Kidney (tissue), 14 donors: ENCODE measurements around the gene AMIGO2. TPM values are rescaled to one million over a fixed set of nuclear protein-coding genes. Genes with fewer than 3 reads are reported as not detected.

ENCODE experiments used
- DNase-seq, 5 donors: peaks; one replicate each; pipeline ENCODE4 v3.0.0-alpha.2; 2013 to 2020
- FAIRE-seq: peaks from 2 replicates; lab custom pipeline; 2012; peaks lifted over from hg19 to GRCh38; lab: Jason Lieb, UNC
- H3K27ac ChIP-seq, 2 donors: one replicate each; pipeline ENCODE4 v1.7.0; 2013; ENCODE audit warnings: low read depth in 2 of 2, low read length in 2 of 2, inconsistent platforms in 1 of 2
- H3K27me3 ChIP-seq: one replicate; pipeline ENCODE4 v1.7.1; 2013; ENCODE audit warnings: low read length, inconsistent platforms; ENCODE audit not compliant: control insufficient read depth, insufficient read depth
- H3K36me3 ChIP-seq, 3 donors: one replicate each; pipeline versions ENCODE4 v1.7.0 to v1.7.1; 2013; ENCODE audit warnings: low read length in 3 of 3, control low read depth in 1 of 3, inconsistent platforms in 1 of 3; ENCODE audit not compliant: insufficient read depth in 3 of 3, control insufficient read depth in 2 of 3
- H3K4me1 ChIP-seq, 3 donors: one replicate each; pipeline versions ENCODE4 v1.7.0 to v1.7.1; 2013; ENCODE audit warnings: low read length in 3 of 3, inconsistent platforms in 1 of 3, low read depth in 1 of 3; ENCODE audit not compliant: control insufficient read depth in 2 of 3, insufficient read depth in 2 of 3
- H3K4me3 ChIP-seq, 3 donors: one replicate each; pipeline versions ENCODE4 v1.7.0 to v1.8.1; 2013; ENCODE audit warnings: low read length in 3 of 3, control low read depth in 1 of 3, inconsistent platforms in 1 of 3
- H3K9ac ChIP-seq, 3 donors: one replicate each; pipeline versions ENCODE4 v1.7.0 to v1.7.1; 2013; ENCODE audit warnings: low read length in 3 of 3, control low read depth in 1 of 3, inconsistent platforms in 1 of 3
- H3K9me3 ChIP-seq, 3 donors: one replicate each; pipeline versions ENCODE4 v1.7.0 to v1.7.1; 2013; ENCODE audit warnings: low read length in 3 of 3, control low read depth in 1 of 3, inconsistent platforms in 1 of 3; ENCODE audit not compliant: control insufficient read depth in 2 of 3, insufficient read depth in 1 of 3
- CTCF ChIP-seq: IDR thresholded peaks from 3 replicates; pipeline ENCODE4 v1.5.1; 2012; ENCODE audit warnings: mild to moderate bottlenecking, moderate library complexity, borderline replicate concordance; ENCODE audit not compliant: insufficient read depth; ENCODE audit errors: extremely low read depth
- intact Hi-C: fragments of 100-400 bp; cut with DNase I; formaldehyde crosslinking; loops from one replicate; pipeline ENCODE4 v1.11.1; 2022
- polyA plus RNA-seq: library from polyadenylated mRNA; stranded (reverse); fragments of 350-450 nt; fragmentation: Illumina TruSeq; extraction: RNeasy Lipid Tissue Mini Kit (QIAGEN cat#74804); gene quantifications from one replicate; pipeline ENCODE4 v1.2.3, GENCODE V29; 2014; ENCODE audit warnings: low read depth, low replicate concordance; ENCODE audit not compliant: insufficient read depth
- total RNA-seq: library from RNA; stranded (reverse); fragmentation: NEBNext Ultra II Directional; extraction: Animal tissue kit (Norgen Biotek cat#: 25700); gene quantifications from one replicate; pipeline ENCODE4 v1.2.1, GENCODE V29; 2021
- donor health status: control.
- donor health status: control.
- donor health status: control.
- donor health status: control.
- donor health status: control.
- donor health status: DM: yes; HTN: yes; CAD: no.
- donor health status: Normal renal cell carcinoma (clear cell type).

The AMIGO2 gene
- total and polyA plus RNA-seq, 2 donors from 2014 or later = 8.7 to 12.2 TPM

- no peak for FAIRE-seq
Observed at GRCh38 chr12:47078733-47079467, 859 bp downstream of the AMIGO2 start.

GRCh38 chr12:47078086-47078395, 1.7 kb downstream of the AMIGO2 start:
- peaks cover 0 to 2% (median 0%) of the 10 kb centered on the region in 3 donors for H3K36me3 ChIP-seq
- no peak for FAIRE-seq
- H3K9ac ChIP-seq = peak overlapping the region in 1 of 3 donors; percentile 13
- intact Hi-C loops = no loop called here
- H3K4me3 ChIP-seq = peak overlapping the region in 1 of 3 donors; percentile 65
- H3K27me3 ChIP-seq = no peaks in the 10 kb centered on the region
- TF ChIP-seq CTCF = no peak
- H3K9me3 ChIP-seq = no peaks in the 10 kb centered on the region
- no peak overlapping the region for H3K27ac ChIP-seq
- peaks cover 0 to 8% (median 0%) of the 10 kb centered on the region in 3 donors for H3K4me1 ChIP-seq
- no peak for DNase-seq

More at GRCh38 chr12:47078733-47079467, 859 bp downstream of the AMIGO2 start:
- H3K9me3 ChIP-seq = no peaks in the 10 kb centered on the region
- peaks cover 0 to 8% (median 0%) of the 10 kb centered on the region in 3 donors for H3K4me1 ChIP-seq
- peak overlapping the region; percentile 65 to 83 (median 82) for H3K4me3 ChIP-seq
- peak overlapping the region in 1 of 2 donors; percentile 41 for H3K27ac ChIP-seq
- peak in 3 of 5 donors; percentile 26 to 69 (median 36) for DNase-seq
- H3K9ac ChIP-seq = peak overlapping the region; percentile 37 to 71 (median 57)
- intact Hi-C loops = no loop called here
- no peaks in the 10 kb centered on the region for H3K27me3 ChIP-seq
- no peak for TF ChIP-seq CTCF
- peaks cover 0 to 2% (median 0%) of the 10 kb centered on the region in 3 donors for H3K36me3 ChIP-seq

GRCh38 chr12:47077206-47078085, 2.3 kb downstream of the AMIGO2 start:
- Histone ChIP-seq H3K27me3 (no peaks in the 10 kb centered on the region), H3K9ac (no peak overlapping the region), H3K27ac (no peak overlapping the region), H3K4me3 (peak overlapping the region in 1 of 3 donors; percentile 65), H3K9me3 (no peaks in the 10 kb centered on the region), H3K4me1 (peaks cover 0 to 8% (median 0%) of the 10 kb centered on the region in 3 donors), H3K36me3 (peaks cover 0 to 2% (median 0%) of the 10 kb centered on the region in 3 donors)
- no peak for DNase-seq
- no peak for FAIRE-seq
- intact Hi-C loops = no loop called here
- no peak for TF ChIP-seq CTCF
